Omental fat pad (tissue), 4 donors: ENCODE data around the gene SPATA17. TPM values are rescaled to one million over a fixed set of nuclear protein-coding genes. Genes with fewer than 3 reads are reported as not detected.

Experiments
- ATAC-seq: fragments of 150-250 bp; one replicate; pipeline ENCODE4 v1.9.1; 2016; ENCODE audit warnings: mild to moderate bottlenecking, moderate library complexity; ENCODE audit not compliant: low FRiP score
- DNase-seq: peaks from one replicate; pipeline ENCODE4 v3.0.0-alpha.2; 2019; ENCODE audit warnings: low spot score
- CTCF ChIP-seq, 3 donors: fragments of 450-650 bp; IDR thresholded peaks; one replicate each; pipeline ENCODE4 v1.5.1; 2016 to 2017; ENCODE audit warnings: antibody characterized with exemption in 3 of 3, mild to moderate bottlenecking in 3 of 3, moderate library complexity in 2 of 3
- total RNA-seq, 4 donors: library from RNA; depleted of rRNA; stranded (reverse); fragments of >200 nt; gene quantifications; one replicate each; pipeline ENCODE4 v1.1.0, GENCODE V29; 2016

The SPATA17 gene
- total RNA-seq, 4 donors from 2014 or later = 0.37 TPM; not detected in 3

- DNase-seq (no peak), ATAC-seq (no peak)
- TF ChIP-seq CTCF (IDR thresholded peaks at IDR 0.05) = no peak
Observed at GRCh38 chr1:217839161-217839560, 208.0 kb downstream of the SPATA17 start.

- no peak for TF ChIP-seq CTCF (IDR thresholded peaks at IDR 0.05)
- DNase-seq (no peak), ATAC-seq (no peak)
Observed at GRCh38 chr1:217846733-217847132, 215.6 kb downstream of the SPATA17 start.

GRCh38 chr1:217847643-217848042 lies 216.5 kb downstream of the SPATA17 start:
- ATAC-seq = no peak
- TF ChIP-seq CTCF (IDR thresholded peaks at IDR 0.05) = no peak
- DNase-seq = no peak

GRCh38 chr1:217856342-217857034 lies 225.3 kb downstream of the SPATA17 start:
- ATAC-seq (no peak), DNase-seq (no peak)
- no peak for TF ChIP-seq CTCF (IDR thresholded peaks at IDR 0.05)

- no peak for TF ChIP-seq CTCF (IDR thresholded peaks at IDR 0.05)
- ATAC-seq = no peak
- no peak for DNase-seq
Observed at GRCh38 chr1:217857061-217857460, 225.9 kb downstream of the SPATA17 start.

- no peak for ATAC-seq
- no peak for DNase-seq
- no peak for TF ChIP-seq CTCF (IDR thresholded peaks at IDR 0.05)
Observed at GRCh38 chr1:217861658-217862057, 230.5 kb downstream of the SPATA17 start.

- no peak for TF ChIP-seq CTCF (IDR thresholded peaks at IDR 0.05)
- no peak for ATAC-seq
- DNase-seq = no peak
Observed at GRCh38 chr1:217867446-217867995, 236.4 kb downstream of the SPATA17 start.
